Urinary bladder (tissue), 4 donors: ENCODE results near the gene CCL22. TPM values are rescaled to one million over a fixed set of nuclear protein-coding genes. Genes with fewer than 3 reads are reported as not detected.

ENCODE experiments used
- DNase-seq: peaks from one replicate; pipeline ENCODE4 v3.0.0-alpha.2; 2015; ENCODE audit errors: extremely low spot score
- H3K27ac ChIP-seq: one replicate; pipeline ENCODE4 v1.5.1; 2013; ENCODE audit warnings: low read depth, mild to moderate bottlenecking, moderate library complexity
- H3K36me3 ChIP-seq: one replicate; pipeline ENCODE4 v1.6.1; 2013; ENCODE audit warnings: mild to moderate bottlenecking, moderate library complexity; ENCODE audit not compliant: insufficient read depth
- H3K4me1 ChIP-seq: one replicate; pipeline ENCODE4 v1.6.1; 2013; ENCODE audit warnings: mild to moderate bottlenecking, moderate library complexity; ENCODE audit not compliant: insufficient read depth
- H3K4me3 ChIP-seq: one replicate; pipeline ENCODE4 v1.5.1; 2013; ENCODE audit warnings: low read depth, low read length
- WGBS: extraction: QIAGEN DNeasy Blood & Tissue Kit; methylation state at CpG from one replicate; pipeline ENCODE4 v1.1.7; 2013; 5-methylcytosine and 5-hydroxymethylcytosine counted together
- polyA plus RNA-seq: library from polyadenylated mRNA; stranded (reverse); fragments of 200-250 nt; gene quantifications from one replicate; pipeline ENCODE4 v1.2.3, GENCODE V29; 2013
- total RNA-seq: library from RNA; depleted of rRNA; stranded (reverse); fragments of >200 nt; gene quantifications from one replicate; pipeline ENCODE4 v1.2.3, GENCODE V29; 2014
- donor health status: healthy with polysubstance abuse.
- donor health status: healthy.

Gene CCL22
- total and polyA plus RNA-seq, 2 donors: 0.10 TPM; not detected in 1

DNA sequence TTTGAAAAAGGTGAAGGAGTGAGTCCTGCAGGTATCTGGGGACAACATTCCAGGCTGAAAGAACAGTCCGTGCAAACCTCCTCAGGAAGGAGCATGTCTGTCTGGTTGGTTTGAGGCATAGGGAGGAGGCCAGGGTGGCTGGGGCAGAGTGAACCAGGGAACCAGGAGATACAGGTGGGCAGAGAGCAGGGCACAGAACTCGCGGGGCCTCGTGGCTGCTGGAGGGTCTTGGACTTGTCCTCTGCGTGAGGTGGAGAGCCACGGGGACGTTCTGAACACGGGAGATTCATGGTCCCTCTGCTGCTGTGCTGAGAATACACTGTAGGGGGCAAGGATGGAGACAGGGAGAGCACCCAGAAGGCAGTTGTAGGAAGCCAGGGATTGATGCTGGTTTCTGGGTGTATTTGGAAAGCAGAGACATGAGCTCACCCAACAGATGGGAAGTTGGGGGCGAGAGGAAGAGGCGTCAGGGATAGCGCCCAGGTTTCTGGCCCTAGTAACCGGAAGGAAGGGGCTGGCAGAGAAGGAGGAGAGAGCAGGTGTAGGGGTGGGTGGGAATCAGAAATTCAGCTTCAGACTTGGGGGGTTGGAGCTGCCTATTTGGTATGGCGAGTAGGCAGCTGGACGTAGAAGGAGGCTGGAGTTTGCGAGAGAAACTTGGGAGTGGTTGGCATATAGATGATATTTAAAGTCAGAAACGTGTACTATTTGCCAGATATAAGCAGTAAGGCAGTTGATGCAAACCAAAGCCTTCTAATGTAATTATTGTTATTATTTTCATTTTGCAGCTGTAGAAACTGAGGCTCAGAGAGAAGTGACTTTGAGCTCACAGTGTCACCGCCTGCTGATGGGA is 45.6 kb downstream of the CCL22 start, which contains the start of gene CCL17:
CCL17 (plus strand) TSS at position 803 of the 853 bp plus-strand sequence. CDS start 9,166 bp downstream, outside the sequence.
- H3K27ac ChIP-seq: no peak within 1 kb of the TSS
- no peaks in the 10 kb centered on the region for H3K4me1 ChIP-seq
- no peak for DNase-seq
- no peak within 1 kb of the TSS for H3K4me3 ChIP-seq
- WGBS: 71% methylated on average over 17 of the region's 17 CpGs
- H3K36me3 ChIP-seq: no peaks in the 10 kb centered on the region

DNA sequence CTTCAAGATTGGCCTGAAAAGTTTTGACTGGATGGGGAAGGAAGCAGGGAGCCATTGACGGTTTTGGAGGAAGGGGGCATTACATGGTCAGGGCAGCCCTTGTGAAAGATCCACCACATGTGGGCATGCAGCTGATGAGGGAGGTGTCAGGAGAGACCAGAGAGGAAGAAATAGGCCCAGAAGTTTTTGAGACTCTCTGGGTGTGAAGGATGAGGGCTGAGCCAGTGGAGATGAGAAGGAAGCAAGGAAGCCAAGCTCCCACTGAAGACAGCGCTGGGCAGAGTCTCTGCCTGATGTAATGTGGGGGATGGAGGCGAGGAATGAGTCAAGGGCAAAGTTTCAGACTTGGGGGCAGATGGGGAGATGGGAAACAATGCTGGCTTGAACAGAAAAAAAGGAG is 46.5 kb downstream of the CCL22 start:
- Histone ChIP-seq H3K4me1 (no peaks in the 10 kb centered on the region), H3K36me3 (no peaks in the 10 kb centered on the region), H3K27ac (no peak overlapping the region), H3K4me3 (no peak overlapping the region)
- no peak for DNase-seq
- 58% methylated on average over 3 of the region's 3 CpGs for WGBS

DNA sequence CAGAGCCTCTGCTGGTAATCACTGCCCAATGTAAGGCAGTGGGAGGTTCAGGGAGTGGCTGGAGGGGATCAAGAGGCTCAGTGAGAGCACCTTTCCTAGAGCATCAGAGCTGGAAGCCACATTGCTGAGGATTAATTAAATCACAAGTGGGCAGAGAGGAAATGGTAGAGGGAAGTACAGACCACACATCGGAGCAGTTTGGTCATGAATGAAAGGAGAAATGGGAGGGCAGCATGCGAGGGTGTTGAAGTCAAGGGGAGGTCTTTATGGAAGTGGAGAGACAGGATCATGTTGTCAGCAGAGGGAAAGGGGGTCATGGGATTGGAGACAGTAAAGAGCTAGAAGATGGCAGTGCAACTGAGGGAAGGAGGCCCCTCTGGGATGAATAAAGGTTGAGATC is 48.3 kb downstream of the CCL22 start:
- no peak overlapping the region for H3K4me3 ChIP-seq
- no peak overlapping the region for H3K27ac ChIP-seq
- H3K36me3 ChIP-seq: no peaks in the 10 kb centered on the region
- 71% methylated on average over 2 of the region's 2 CpGs for WGBS
- no peaks in the 10 kb centered on the region for H3K4me1 ChIP-seq
- DNase-seq: no peak

DNA sequence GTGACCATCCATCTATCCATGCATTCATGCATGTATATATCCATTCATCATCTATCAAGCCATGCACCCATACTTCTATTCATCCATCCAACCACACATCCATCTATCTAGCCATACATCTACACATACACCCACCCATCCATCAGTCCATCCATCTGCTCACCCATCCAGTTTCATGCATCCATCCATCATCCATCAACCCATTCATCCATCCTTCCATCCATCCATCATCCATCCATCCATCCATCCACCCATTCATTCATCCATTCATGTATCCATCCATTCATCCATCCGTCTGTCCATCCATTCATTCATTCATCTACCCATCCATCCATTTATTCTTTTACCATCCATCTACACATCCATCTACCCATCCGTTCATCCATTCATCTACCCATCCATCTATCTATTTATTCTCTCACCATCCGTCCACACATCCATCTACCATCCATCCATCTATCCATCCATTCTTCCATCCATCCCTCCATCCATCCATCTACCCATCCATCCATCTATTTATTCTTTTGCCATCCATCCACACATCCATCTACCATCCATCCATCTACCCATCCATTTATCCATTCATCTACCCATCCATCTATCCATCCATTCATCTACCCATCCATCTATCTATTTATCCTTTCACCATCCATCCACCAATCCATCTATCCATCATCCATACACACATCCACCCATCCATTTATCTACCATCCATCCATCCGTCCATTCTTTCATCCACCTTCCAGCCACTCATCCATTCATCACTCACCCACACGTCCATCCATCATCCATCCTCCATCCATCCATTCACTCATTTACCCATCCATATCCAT is 49.2 kb downstream of the CCL22 start:
- no peak for DNase-seq
- 89% methylated on average over 5 of the region's 5 CpGs for whole genome bisulfite sequencing

DNA sequence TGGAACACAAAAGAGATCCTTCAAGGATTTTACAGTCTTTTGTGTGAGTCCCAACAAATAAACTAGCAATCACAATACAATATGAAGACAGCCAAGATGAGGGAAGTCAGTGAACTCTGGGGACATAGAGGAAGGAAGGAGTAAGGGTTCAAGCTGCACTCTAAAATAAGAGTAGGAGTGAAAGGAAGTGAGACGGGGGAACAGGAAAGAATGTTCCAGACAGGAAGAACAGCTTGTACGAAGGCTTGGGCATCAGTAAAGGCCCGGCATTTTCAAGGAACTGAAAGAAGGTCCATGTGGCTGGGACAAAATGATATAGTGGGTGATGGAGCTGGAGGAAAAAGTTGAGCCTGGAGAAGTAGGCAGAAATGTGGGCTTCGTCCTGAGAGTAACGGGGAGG is 50.5 kb downstream of the CCL22 start:
- Histone ChIP-seq H3K4me1 (no peaks in the 10 kb centered on the region), H3K4me3 (no peak overlapping the region), H3K27ac (no peak overlapping the region), H3K36me3 (no peaks in the 10 kb centered on the region)
- WGBS: 71% methylated on average over 5 of the region's 5 CpGs
- no peak for DNase-seq

More for the DNA sequence above, 49.2 kb downstream of the CCL22 start:
- Histone ChIP-seq H3K4me3 (no peak overlapping the region), H3K27ac (no peak overlapping the region), H3K36me3 (no peaks in the 10 kb centered on the region), H3K4me1 (no peaks in the 10 kb centered on the region)

DNA sequence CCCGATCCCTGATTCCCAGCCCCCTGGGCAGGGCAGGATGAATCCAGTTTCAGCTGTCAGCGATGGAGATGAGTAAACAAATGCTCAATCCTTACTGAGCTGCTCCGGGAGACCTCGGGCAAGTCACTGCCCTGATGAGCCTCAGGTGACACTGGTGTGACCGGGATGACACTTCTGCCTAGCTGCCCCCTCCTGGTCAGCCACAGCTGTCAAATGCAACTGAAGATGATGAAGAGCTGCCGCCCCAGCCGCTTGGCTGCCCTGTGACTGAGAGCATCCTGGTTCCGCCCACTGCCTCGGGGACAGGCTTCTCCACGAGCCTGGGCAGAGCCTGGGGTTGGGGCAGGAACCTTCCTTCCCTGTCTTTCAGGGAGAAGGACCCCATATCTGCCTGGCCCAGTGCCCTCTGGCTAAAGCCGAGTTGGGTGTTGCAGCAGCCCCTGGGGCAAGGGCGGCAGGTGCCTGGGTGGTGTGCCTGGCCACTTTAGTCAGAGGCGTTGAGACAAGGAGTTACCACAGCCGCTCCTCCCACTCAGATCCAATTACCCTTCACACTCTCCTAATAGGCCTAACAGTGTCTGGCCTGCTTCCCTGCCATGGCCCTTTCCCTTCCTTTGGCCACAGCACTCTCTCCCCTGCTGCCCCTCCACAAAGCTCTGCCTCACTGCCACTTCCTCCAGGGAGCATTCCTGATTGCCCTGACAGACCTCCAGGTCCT is 51.4 kb downstream of the CCL22 start:
- 69% methylated on average over 14 of the region's 14 CpGs for WGBS
- no peak for DNase-seq
- no peak overlapping the region for H3K27ac ChIP-seq

DNA sequence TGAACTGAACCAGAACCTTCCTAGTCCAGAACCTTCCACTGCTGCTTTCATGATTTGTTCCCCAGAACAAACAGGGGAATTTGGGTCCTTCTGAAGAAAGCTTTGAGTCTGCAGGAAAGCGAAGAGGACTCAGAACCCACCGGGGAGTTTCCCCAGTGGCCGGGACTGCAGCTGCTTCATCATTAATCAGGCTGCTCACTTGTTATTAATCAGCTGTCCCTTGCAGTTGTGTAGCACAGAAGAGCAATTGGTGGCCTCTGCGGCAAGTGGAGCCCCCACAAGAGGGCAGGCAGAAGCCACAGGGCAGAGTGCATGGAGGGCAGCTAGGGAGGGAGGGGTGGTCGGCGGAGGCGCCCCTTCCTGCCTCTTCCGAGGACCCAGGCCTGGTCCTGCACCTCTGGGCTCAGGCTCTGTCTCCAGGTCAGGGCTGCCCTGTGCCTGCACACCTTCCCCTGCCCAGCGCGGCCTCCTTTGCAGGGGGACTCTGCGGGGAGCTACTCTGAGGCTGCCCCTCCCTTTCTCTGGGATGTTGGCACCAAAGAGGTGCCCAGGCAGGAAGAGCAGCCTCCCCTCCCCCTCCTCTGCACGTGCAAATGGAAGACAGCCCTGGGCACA is 52.9 kb downstream of the CCL22 start:
- Histone ChIP-seq H3K4me1 (no peaks in the 10 kb centered on the region), H3K27ac (no peak overlapping the region), H3K36me3 (no peaks in the 10 kb centered on the region), H3K4me3 (no peak overlapping the region)
- WGBS: 70% methylated on average over 12 of the region's 12 CpGs
- no peak for DNase-seq

More for the DNA sequence above, 51.4 kb downstream of the CCL22 start:
- Histone ChIP-seq H3K36me3 (no peaks in the 10 kb centered on the region), H3K4me3 (no peak overlapping the region), H3K4me1 (no peaks in the 10 kb centered on the region)

DNA sequence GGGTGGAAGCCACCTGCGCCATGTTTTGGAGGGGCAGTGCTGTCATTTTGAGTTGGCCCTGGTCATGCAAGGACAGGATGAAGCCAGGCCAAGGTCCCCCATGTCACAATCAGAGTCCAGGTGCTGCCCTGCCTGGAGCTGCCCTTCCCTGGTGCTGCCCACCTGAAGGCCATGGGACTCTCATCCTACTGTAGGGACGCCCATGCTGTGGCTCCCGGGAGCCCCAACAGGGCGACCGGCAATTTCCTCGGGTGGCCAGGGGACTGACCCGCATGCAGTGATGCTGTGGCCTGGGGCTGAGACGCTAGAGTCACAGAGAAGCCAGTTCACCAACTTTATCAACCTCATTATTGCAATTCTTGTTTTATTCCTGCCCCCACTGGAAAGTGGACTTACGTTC is 54.0 kb downstream of the CCL22 start:
- WGBS: 94% methylated on average over 9 of the region's 9 CpGs
- H3K27ac ChIP-seq: no peak overlapping the region
- DNase-seq: no peak
- no peaks in the 10 kb centered on the region for H3K4me1 ChIP-seq
- H3K36me3 ChIP-seq: no peaks in the 10 kb centered on the region
- H3K4me3 ChIP-seq: no peak overlapping the region

DNA sequence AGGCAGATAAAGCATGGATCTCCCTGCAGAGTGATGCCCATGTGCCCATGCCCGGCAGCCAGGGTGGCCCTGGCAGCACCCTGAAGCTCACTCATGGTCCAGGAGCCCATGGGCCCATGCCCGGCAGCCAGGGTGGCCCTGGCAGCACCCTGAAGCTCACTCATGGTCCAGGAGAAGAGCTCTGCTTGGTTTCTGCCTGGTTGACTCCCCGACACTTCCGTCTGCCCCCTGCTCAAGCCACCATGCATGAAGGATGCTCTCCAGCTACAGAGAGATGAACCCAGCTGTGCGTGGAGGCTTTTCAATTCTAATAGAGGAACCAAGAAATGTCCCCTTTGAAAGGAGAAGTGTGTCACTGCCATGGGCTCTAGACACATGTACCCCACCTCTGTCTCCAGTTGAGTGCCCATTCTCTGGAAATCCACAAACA is 54.7 kb downstream of the CCL22 start:
- WGBS: 91% methylated on average over 5 of the region's 5 CpGs
- Histone ChIP-seq H3K27ac (no peak overlapping the region), H3K4me3 (no peak overlapping the region), H3K4me1 (no peaks in the 10 kb centered on the region), H3K36me3 (no peaks in the 10 kb centered on the region)
- DNase-seq: no peak

DNA sequence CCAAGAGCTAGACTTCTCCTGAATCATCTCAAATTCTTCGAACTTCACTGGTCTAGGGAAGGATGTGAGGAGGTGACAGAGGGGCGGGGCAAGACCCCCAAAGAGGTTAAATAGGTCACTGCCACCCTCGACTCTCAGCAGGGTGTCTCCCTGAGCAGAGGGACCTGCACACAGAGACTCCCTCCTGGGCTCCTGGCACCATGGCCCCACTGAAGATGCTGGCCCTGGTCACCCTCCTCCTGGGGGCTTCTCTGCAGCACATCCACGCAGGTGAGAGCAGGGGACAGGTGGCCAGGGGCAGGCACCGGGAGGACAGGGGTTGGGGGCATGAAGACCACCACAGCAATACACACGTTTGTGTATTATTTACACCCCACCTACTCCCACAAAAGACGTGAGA is 55.1 kb downstream of the CCL22 start:
- Histone ChIP-seq H3K36me3 (no peaks in the 10 kb centered on the region), H3K4me3 (no peak overlapping the region), H3K27ac (no peak overlapping the region), H3K4me1 (no peaks in the 10 kb centered on the region)
- 78% methylated on average over 7 of the region's 7 CpGs for WGBS
- no peak for DNase-seq
